CD4-positive, alpha-beta T cell treated with Interferon alpha-2 for 1 hour (primary cell): Measurements from ENCODE around the gene AKR1D1.
"Not testable (repeated sequence)": the region's sequence is repeated elsewhere in the genome, so short reads cannot be mapped to it uniquely, and the experiment has no call there.

Experiments
- DNase-seq, 2 donors: peaks; one replicate each; pipeline ENCODE4 v3.0.0-alpha.2; 2020 to 2022

Gene AKR1D1

DNA sequence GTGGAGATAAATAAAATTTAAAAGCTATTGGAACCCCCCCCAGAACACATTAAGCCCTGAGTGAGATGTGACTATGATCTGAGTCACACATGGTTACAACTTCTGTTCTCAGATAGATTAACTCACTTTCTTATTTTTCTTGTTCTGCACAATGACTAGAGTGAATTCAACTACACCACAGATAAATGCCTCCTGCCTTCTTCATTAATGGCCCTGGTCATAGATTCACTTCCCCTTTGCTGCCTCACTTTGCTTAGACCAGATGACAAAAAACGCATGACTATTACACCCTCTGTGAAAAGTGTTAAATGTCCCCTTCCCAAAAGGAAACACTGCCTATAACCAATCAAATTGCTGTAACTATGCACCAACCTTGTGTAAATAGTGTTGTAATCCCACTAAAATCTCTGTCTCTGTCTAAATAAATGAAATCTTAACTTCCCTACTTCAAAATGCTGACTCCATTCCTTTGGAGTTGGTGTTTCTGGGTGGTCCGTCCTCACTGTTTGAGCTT, 49.4 kb downstream of the AKR1D1 start:
- DNase-seq, result peak in 1 of 2 donors; percentile 16

DNA sequence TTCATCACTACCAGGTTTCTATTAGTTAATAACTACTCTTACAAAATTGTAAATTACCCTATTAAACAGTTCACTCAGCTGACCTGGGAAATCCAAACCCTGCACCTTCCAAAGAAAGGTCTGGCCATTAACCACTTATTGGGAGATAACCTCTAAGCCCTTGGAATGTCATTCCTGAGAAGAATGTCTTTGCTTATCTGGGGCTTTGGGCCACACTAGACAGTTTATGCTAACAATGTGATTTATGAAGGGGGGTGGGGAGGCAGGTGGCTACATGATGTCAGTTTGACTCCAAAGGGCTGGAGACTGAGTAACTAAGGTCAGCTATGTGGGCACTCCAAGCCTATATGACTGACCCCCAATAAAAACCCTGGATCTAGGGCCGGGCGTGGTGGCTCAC, 50.7 kb downstream of the AKR1D1 start:
- no peak for DNase-seq

DNA sequence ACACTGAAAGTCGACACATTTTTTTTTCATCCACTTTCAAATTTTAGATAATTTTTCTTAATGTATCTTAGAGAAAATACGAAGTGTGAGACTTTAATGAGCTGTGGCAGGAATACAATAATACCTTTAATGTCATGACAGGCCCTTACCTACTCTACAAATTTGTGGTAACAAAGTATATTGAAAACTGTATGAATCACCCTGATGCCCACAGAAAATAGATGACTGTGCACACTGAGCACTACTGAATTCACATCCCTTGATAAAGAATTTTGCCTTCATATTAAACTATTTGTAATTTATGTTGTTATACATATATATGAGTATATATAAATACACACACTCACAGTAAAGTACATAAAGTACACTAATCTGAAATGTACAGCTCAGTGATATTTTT, 51.7 kb downstream of the AKR1D1 start:
- DNase-seq, result no peak

DNA sequence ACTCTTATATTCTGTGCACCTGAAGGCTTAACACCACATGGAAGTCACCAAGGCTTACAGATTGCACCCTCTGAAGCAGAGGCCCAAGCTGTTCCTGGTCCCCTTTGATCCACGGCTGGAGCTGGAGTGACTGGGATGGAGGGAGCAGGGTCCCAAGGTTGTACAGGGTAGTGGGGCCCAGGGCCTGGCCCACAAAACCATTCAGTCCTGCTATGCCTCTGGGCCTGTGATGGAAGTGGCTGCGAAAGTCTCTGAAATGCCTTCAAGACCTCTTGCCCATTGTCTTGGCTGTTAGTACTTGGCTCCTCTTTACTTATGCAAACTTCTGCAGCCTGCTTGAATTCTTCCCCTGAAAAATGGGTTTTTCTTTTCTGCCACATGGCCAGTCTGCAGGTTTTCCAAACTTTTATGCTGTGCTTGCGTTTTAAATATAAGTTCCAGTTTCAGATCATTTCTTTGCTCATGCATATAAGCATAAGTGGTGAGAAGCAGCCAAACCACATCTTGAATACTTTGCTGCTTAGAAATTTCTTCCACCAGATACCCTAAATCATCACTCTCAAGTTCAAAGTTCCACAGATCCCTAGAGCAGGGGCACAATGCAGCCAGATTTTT, 53.4 kb downstream of the AKR1D1 start:
- no peak for DNase-seq

DNA sequence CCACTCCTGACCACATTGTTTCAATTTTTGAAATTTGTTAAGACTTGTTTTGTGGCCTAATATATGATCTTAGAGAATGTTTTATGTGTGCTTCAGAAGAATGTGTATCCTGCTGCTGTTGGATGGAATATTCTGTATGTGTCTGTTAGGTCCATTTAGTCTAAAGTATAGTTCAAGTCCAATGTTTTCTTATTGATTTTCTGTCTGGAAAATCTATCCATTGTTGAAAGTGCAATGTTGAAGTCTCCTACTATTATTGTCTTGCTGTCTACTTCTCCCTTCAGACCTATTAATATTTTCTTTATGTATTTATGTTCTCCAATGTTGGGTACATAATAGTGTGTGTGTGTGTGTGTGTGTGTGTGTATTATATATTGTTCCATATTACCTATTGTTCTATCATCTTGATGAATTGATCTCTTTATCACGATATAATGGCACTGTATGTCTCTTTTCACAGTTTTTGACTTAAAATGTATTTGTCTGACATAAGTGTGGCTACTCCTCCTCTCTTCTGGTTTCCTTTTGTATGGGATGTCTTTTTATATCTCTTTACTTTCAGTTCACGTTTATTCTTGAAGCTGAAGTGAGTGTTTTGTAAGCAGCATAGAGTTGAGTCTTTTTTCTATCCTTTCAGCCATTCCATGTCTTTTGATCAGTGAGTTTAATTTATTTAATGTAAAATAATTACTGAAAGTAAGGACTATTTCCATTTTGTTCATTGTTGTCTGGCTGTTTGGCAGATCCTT, 61.3 kb downstream of the AKR1D1 start:
- no peak for DNase-seq

DNA sequence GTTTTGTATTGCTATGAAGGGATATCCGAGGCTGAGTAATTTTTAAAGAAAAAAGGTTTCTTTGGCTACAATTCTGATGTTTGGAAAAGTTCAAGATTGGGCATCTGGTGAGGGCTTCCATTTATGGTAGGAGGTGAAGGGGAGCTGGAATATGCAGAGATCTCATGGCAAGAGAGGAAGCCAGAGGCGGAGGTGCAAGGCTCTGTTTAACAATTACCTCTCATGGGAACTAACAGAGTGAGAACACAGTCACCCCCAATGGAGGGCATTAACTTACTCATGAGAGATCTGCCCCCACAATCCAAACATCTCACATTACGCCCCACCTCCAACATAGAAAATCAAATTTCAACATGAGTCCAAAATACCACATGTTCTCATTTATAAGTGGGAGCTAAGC, 62.0 kb downstream of the AKR1D1 start:
- DNase-seq, result no peak

DNA sequence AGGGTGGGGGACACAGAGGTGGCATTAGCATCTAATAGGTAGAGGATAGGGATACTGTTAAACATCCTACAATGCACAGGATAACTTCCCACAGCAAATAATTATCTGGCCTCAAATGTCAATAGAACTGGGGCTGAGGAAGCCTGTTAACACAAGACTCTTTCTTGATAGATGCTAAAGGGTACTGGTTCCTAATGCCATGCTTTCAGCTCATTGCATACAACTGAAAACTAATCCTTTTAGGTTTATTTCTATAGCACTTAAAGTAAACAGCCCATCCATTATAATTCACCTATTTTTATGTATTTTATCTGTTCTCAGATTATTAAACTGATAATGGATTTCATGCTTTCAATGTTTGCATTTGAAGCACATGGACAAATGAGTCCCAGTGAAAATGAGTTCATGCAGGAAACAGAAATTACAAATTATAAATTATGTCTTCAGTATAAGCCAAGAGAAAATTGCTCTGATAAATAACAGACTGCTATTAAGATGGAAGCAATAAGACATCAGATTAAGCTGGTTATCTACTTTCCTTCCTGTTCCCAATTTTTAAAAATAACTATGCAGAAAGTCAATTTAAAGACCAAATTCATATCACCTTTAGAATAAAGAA, 66.4 kb downstream of the AKR1D1 start:
- no peak for DNase-seq

DNA sequence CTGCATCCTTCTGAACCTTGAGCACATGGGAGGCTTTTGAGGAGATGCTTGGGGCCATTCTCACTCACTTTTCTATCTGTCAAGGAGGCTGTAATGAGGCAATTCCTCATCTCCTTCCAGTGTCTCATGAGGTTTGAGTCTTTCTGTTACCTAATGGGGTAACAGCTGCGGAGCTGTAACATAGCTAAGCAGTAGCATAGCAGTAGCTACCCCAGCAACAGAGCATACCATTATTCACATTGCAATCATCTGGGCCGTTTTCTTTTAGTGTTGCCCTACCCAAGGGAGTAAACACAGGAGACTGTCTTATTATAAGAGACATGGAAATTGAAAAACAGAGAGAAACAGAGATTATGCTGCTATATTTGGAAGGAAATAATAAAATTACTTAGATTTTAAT, 68.7 kb downstream of the AKR1D1 start:
- no peak for DNase-seq

DNA sequence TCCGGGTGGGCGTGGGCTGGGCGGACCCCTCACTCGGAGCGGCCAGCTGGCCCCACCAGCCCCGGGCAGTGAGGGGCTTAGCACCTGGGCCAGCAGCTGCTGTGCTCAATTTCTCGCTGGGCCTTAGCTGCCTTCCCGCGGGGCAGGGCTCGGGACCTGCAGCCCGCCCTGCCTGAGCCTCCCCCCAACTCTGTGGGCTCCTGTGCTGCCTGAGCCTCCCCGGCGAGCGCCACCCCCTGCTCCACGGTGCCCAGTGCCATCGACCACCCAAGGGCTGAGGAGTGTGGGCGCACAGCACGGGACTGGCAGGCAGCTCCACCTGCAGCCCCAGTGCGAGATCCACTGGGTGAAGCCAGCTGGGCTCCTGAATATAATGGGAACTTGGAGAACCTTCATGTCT, 70.0 kb downstream of the AKR1D1 start:
- DNase-seq, result not testable (repeated sequence)

DNA sequence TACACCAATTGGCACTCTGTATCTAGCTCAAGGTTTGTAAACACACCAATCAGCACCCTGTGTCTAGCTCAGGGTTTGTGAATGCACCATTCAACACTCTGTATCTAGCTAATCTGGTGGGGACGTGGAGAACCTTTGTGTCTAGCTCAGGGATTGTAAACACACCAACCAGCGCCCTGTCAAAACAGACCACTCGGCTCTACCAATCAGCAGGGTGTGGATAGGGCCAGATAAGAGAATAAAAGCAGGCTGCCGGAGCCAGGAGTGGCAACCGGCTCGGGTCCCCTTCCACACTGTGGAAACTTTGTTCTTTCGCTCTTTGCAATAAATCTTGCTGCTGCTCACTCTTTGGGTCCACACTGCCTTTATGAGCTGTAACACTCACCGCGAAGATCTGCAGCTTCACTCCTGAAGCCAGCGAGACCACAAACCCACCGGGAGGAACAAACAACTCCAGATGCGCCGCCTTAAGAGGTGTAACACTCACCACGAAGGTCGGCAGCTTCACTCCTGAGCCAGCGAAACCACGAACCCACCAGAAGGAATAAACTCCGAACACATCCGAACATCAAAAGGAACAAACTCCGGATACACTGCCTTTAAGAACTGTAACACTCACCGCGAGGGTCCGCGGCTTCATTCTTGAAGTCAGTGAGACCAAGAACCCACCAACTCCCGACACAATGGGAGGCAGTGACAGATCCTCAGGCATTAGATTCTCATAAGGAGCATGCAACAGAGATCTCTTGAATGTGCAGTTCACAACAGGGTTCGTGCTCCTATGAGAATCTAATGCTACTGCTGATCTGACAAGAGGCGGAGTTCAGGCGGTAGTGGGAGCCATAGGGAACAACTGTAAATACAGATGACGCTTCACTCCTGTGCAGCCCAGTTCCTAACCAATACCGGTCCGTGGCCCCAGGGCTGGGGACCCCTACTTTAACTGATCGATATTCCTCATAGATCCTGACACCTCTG, 70.8 kb downstream of the AKR1D1 start:
- not testable (repeated sequence) for DNase-seq

DNA sequence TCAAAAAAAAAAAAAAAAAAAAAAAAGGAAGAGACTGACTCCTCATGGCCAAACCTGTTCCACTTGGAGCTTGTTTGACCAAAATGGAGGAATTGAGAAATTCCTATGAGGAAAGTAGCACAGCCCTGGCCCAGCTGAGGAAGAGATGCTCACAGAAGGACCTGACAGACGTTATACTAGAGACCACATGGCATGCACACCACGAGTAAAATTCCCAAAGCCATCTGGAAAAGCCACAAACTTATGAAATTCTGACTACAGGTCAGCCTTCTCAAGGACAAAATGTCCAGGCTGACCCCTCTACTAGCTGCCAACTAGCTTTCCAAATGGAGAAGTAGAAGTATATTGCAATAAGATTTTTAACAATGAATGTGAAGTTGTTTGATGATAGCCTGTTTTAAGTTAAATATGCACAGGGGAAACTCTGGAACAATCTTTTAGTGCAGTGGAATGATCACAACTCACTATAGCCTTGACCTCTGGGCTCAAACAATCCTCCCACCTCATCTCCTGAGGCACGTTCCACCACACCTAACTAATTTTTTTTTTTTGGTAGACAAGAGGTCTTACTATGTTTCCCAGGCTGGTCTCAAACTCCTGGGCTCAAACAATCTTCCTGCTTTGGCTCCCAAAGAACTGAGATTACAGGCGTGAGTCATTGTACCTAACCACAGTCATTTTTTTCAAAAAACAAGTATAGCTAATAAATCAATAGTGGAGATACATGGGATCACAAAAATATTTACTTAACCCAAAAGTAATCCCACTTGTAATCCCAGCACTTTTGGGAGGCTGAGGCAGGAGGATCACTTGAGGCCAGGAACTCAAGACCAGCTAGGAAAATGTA, 75.7 kb downstream of the AKR1D1 start:
- no peak for DNase-seq

DNA sequence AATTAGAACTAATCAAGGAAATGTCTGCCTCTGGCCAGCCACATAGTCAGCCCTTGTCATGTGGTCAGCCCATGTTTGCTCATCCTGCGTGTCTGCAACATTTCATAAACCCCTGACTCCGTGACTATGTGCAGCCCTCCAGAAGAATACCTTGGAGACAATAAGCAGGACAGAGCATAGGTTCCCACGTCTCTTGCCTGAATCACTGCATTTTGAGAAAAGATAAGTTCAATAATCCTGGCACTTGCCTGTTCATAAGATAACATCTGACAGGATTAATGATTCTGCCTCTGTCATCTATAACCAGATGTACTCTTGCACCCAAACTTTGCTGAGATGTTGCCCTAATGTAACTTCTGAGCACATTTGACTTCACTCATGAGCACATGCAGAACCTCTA, 78.4 kb downstream of the AKR1D1 start:
- no peak for DNase-seq

DNA sequence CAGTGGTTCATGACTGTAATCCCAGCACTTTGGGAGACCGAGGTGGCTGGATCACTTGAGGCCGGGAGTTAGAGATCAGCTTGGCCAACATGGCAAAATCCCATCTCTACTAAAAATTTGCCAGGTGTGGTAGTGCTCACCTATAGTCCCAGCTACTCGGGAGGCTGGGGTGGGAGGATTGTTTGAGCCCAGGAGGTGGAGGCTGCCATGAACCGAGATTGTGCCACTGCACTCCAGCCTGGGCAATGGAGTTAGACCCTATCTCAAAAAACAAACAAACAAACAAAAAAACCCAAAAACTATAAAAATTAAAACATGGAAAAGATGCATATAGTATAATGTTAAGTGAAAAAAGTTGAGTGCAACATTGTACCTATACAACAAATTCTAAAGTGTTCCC, 81.4 kb downstream of the AKR1D1 start:
- DNase-seq, result no peak

DNA sequence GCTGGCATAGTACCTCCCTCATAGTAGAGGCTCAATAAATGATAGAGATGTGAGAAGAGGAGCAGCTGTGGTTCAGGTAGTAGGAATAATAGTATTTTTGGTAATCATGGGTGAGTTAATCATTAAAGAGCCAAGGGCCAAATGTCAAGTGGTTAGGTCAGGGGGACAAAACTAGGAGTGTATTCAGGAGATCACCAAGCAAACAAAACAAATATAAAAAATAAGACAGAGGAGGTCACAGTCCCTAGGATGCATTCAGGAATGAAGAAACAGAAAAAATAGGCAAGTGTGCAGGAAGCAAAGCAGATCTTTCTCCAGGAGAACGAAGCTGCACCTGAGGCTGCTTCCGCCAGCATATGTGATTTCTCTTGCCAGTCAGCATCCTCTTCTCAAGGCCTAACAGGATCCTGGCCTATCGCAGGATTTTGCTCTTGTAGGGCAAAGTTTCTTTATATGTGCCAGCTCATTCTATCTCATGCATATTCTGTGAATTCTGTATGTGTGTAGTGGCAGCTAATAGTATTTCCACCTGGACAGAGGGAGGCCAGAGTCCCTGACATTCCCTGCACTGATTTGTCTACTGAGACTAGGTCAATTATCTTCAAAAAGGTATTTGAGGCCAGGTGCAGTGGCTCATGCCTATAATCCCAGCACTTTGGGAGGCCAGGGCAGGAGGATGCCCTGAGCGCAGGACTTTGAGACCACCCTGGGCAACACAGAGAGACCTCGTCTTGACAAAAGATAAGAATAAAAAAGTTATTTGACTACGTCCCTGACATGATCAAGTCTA, 82.7 kb downstream of the AKR1D1 start:
- DNase-seq, result no peak

DNA sequence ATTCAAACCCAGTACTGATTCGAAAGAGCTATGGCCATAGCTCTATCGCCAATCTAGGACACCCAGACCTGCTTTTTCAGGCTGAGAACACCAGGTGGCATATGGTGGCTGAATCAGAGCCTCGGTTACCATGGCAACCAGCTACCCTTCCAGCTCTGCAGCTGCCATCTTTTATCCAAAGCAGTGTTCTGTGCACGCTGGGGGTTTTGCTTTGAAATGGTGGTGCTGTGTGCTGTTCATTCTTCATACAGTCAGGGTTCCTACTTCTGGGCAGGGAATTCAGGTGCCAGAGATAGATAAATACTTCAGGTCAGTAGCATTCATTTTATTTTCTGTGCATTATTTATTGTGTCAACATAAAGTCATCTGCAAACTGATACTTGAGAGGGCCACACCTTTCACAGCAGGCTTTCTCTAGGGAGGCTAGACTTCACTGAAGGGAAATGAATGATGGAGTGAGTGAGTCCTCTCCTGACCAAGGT, 85.4 kb downstream of the AKR1D1 start:
- peak; percentile 82 to 84 for DNase-seq

DNA sequence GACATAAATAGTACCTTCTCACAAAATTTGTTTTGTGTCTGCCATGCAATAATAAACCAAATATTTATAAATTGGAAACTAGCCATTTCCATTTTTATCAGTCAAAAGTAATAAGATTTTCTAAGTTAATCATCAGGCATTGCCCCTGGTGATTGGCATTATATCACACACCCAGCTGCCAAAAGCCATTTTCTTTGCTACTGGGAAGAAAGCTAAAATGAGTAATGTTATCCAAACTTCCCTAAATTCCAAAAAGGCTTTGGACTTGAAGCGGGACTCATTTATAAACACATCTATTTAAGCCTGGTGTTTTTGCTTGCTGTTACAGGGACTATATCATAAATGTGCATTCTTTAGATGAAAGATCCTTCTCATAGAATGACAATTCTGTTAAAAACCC, 86.0 kb downstream of the AKR1D1 start:
- DNase-seq, result no peak

DNA sequence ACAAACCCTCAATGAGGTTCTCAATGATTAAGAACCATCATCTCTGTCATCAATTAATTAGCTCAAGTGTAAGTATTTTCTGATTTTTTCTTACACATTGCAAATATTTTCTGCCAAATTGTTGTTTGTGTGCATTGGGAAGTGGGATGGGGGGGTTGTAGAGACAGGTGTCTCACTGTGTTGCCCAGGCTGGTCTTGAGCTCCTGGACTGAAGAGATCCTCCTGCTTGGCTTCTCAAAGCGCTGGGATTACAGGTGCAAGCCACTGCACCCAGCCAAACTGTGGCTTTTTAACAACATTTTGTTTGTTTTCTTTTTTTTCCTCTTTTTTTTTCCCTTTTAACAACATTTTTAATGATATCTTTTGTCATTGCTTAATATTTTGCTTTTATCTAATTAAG, 87.5 kb downstream of the AKR1D1 start:
- DNase-seq, result no peak

DNA sequence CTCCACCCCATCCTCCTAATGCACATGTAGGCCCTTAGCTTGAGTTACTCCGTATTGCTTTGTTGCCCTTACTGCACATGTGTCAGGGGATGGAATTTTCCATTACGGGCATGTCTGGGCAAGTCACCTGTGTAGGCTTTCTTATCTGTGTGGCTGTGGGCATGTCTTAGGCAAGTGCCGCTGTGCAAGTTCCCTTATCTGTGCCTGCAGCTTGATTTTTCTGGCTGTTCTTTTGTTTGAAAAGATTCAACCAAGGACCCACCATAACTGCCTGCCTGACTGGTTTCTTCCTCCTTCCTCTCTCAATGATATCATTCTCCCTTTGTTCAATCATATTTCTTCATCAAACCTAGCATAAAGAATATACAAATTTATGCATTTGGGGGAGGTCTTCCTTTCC, 88.5 kb downstream of the AKR1D1 start:
- no peak for DNase-seq

DNA sequence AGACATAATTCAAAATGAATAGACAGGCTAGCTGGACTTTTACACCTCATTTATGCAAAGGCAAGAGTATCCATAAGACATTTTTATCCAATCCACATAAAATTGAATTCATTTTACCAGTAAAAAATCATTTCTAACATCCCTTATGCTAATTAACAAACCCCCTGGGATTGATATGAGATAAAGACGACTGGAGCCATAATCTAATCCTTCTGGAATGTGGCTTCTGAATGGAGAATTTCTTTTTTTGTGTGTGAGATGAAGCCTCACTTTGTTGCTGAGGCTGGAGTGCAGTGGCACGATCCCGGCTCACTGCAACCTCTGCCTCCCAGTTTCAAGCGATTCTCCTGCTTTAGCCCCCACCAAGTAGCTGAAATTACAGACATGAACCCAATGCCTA, 90.4 kb downstream of the AKR1D1 start:
- no peak for DNase-seq

DNA sequence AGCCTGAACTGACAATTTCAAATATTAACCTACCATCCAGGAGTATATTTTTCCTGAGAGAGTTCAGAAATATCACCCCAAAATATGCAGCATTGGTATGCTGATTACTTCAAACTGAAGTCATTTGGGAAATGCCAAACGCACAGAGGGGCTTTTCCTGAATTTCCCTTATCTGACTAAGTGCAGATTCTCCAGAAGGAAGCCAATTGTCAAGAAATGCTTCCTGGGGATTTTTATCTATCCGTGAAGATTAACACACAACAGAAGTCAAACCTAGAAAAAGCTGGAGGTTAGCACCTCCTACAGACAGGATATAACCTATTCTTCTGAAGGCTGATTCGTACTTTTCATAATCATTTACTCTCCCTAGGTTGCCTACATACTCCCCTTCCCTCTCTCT, 91.0 kb downstream of the AKR1D1 start:
- DNase-seq, result no peak

DNA sequence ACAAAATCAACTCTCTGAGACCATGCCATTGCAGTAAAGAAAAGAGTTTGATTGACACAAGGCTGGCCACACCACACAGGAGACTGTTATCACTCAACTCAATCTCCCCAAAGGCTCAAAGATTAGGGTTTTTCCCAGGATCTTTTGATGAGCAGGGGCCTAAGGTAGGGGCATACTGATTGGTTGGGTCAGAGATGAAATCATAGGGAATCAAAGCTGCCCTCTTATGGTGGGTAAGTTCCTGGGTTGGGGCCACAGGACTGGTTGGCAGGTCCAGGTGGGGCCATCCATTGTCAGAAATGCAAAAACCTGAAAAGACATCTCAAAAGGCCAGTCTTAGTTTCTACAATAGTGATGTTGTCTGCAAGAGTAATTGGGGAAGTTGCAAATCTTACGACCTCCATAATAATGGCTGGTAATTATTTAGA, 91.6 kb downstream of the AKR1D1 start:
- DNase-seq, result no peak
